Hippocampal formation (tissue), 2 donors: ENCODE results near the gene TMTC3.

Experiments
- DNase-seq, 2 donors: peaks; one replicate each; lab custom pipeline; 2025; lab: John Stamatoyannopoulos, UW

Gene TMTC3

DNA sequence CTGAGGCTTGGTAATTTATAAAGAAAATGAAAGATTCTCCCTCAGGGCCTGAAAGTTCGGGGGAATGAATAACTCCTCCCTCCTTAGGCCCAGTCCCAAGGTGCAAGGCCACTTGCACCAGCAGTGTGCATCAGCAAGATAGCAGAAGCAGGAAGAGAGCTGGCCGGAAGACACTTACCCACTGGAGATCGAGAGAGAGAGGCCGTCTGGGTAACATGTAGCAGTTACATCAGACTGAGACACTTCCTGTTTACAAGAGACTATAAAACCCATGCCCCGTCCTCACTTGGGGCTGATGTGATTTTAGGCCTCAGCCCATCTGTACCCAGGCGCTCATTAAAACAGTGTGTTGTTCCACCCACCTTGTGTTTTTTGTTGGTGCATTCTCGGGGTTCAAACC lies 85.2 kb downstream of the TMTC3 start:
- no peak for DNase-seq

GRCh38 chr12:88227871-88228270 lies 85.8 kb downstream of the TMTC3 start:
- DNase-seq, result no peak

GRCh38 chr12:88228720-88229119 lies 86.6 kb downstream of the TMTC3 start:
- DNase-seq, result no peak

- no peak for DNase-seq
Observed at GRCh38 chr12:88230271-88230670, 88.2 kb downstream of the TMTC3 start.

GRCh38 chr12:88235183-88235833 lies 93.2 kb downstream of the TMTC3 start:
- no peak for DNase-seq

- no peak for DNase-seq
Observed at GRCh38 chr12:88237954-88238353, 95.8 kb downstream of the TMTC3 start.

DNA sequence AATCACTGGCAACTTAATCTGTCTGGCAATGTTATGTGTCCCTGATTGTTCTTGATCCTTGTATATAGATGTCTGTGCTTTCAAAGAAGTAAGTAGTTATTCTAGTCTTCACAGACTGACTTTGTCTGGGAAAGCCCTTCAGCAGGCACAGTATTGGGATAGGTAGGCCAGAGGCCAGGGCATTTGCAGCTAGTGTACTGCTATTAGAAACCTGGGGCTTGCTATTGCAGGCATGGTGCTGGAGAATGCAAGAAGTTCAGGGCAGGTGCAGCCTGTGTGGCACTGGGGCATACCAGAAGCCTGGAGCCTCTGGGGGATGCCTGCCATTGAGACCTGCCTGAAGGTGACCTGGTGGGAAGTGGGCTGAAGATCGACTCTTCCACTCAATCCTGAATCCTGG lies 96.3 kb downstream of the TMTC3 start:
- DNase-seq, result no peak

- no peak for DNase-seq
Observed at GRCh38 chr12:88241862-88242570, 99.9 kb downstream of the TMTC3 start.

DNA sequence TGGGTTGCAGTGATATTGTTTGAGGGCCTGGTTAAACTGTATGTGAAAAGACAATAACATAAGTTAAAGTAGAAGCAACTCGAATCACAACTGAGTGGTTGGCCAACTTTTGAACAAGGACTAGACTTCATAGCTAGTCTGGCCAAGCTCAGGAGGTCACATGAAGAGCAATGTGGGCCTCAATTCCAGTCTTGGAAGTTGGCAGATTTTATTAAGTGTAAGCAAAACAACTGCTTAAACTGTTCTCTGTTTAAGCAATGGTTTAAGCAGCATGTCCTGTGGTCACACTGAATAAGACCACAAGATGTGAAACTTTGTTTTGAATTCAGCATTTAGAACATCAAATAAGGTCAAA lies 100.4 kb downstream of the TMTC3 start:
- DNase-seq, result no peak

- no peak for DNase-seq
Observed at GRCh38 chr12:88242939-88243338, 100.8 kb downstream of the TMTC3 start.

GRCh38 chr12:88243982-88244381 lies 101.9 kb downstream of the TMTC3 start:
- DNase-seq, result no peak

DNA sequence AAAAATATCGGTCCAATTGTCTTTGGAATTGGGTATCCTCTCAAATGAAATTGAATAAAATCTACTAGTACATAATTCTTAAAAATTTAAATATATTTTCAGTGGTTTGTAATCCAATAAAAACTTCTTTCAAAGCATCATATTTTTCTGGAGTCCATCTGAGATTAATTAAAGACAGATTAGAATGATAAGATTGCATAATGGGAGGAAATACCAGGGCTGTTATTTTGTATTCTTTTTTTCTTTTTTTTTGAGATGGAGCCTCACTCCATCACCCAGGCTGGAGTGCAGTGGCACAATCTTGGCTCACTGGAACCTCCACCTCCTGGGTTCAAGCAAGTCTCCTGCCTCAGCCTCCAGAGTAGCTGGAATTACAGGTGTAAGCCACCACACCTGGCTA lies 103.8 kb downstream of the TMTC3 start:
- DNase-seq, result no peak

DNA sequence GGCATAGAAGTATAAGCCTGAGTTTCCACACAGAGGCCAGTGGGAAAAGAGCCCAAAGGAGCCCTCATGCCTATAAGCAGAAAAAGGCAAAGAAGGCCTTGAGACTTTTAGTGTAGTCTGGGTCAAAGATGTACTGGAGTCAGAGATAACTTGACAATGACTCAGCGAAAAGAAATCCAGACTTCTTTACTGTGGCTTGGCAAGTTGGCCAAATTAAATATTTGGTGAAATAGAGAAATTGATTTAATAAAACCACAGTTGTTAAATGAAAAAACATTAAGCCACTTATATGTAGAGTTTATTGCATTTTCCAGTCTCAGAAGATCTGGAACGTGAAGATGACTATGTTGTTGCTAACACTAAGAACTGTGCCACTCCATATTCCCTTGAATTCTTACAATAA lies 105.1 kb downstream of the TMTC3 start:
- DNase-seq, result no peak

DNA sequence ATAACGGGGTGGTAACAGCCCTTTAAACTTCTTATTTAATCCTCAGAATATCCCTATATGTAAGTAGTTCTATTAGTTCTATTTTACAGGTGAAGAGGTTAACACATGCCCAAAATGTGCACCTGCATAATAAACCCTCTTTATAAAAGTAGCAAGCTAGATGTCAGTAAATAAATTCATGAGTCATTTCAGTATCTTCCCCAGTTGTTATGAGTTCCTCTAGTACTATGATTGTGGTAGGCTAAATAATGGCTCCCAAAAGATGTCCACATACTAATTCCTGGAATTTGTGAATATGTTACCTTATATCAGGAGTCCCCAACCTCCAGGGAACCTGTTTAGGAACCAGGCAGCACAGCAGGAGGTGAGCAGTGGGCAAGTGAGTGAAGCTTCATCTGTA lies 106.5 kb downstream of the TMTC3 start:
- DNase-seq, result no peak
